Measurements from ENCODE around the gene ZNF280A.
"Not testable (repeated sequence)": the region's sequence is repeated elsewhere in the genome, so short reads cannot be mapped to it uniquely, and the experiment has no call there.

ZNF280A gene

DNA sequence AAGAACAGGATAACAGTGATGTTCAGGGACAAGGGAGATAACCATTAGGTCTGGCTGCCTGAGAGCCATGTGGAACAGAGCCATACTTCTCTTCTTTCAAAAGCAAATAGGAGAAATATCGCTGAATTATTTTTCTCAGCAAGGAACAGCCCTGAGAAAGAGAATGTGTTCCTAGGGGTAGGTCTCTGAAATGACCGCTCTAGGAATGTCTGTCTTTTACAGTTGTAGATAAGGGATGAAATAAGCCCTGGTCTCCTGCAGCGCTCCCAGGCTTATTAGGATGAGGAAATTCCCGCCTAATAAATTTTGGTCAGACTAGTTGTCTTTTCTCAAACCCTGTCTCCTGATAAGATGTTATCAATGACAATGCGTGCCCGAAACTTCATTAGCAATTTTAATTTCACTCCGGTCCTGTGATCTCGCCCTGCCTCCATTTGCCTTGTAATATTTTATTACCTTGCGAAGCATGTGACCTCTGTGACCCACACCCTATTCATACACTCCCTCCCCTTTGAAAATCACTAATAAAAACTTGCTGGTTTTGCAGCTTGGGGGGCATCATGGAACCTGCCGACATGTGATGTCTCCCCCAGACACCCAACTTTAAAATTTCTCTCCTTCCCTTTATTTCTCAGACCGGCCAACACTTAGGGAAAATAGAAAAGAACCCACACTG lies 51.1 kb downstream of the ZNF280A start:
- DNase-seq (ENCODE audit: low spot score) = not testable (repeated sequence)

DNA sequence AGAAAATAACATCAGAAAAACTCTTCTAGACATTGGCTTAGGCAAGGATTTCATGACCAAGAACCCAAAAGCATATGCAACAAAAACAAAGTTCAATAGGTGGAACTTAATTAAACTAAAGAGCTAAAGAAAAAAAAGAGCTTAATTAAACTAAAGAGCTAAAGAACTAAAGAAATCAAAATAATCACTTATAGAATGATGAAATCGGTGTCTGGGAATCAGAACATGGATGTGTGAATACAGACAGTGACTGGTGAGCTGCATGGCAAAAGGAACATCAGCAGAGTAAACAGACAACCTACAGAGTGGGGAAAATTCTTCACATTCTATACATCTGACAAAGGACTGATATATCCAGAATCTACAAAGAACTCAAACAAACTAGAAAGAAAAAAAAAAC lies 53.0 kb downstream of the ZNF280A start:
- DNase-seq (ENCODE audit: low spot score) = no peak

DNA sequence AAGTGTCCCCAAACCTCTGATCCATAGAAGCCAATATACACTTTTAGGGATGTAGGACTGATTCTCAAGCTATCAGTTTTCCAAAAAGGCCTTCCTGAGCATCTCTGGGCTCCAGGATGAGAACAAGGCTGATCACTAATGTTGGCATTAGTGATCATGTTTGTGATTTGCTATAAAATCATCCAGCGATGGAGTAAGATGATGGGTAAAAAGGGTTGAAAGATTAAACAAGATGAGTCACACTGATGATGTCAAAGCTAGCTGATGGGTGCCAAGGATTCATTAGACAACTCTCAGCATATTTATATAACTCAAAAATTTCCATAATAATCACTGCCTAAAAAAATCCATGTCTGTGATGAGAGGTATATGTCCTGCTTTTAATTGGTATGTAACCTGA lies 54.3 kb downstream of the ZNF280A start:
- DNase-seq (ENCODE audit: low spot score) = no peak

DNA sequence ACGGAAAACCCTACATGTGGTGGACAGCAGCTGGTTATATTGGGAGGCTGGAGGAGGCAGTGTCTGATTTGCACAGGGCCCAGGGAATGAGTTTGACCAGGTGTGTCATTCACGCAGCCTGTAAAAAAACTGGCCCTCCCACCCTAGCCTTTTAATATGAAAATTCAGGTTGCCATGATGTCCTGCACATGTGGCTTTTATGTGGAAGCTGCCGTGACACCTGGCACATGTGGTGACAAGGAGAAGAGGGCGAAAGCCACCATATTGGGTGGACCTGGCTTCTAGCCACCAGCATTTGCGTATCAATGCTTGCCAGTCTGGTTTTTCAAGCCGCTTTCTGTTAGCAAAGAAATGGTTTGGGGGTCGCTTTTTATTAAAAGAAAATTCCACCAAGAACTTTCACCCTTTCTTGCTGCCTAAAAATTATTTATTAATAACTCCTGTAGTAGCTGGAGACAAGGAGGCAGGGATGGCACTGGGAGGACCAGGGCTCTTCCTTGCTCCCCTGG lies 54.9 kb downstream of the ZNF280A start:
- DNase-seq (ENCODE audit: low spot score) = no peak

DNA sequence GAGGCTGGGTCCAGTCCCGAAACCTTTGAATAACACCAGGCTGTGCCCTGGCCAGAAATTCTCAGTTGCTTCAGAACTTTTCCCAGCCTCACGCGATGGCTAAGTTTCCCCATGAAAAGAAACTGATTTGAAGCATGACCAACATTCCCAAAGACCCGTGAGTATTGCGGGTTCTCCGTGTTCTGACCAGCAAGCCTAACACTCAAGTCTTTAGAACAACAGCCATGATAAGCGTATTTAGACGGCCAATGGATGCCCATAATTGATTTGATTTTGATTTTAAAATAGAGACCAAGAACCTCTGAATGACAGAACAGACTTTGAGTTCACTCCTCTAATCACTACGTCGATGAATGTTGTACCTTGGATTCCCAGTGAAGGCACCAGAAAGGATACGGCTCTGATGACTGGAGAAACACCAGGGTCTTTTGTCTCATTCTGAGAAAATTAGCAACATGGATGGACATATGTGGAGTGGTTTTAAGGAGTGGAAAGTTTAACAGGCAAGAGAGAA lies 55.5 kb downstream of the ZNF280A start:
- DNase-seq (ENCODE audit: low spot score) = no peak

DNA sequence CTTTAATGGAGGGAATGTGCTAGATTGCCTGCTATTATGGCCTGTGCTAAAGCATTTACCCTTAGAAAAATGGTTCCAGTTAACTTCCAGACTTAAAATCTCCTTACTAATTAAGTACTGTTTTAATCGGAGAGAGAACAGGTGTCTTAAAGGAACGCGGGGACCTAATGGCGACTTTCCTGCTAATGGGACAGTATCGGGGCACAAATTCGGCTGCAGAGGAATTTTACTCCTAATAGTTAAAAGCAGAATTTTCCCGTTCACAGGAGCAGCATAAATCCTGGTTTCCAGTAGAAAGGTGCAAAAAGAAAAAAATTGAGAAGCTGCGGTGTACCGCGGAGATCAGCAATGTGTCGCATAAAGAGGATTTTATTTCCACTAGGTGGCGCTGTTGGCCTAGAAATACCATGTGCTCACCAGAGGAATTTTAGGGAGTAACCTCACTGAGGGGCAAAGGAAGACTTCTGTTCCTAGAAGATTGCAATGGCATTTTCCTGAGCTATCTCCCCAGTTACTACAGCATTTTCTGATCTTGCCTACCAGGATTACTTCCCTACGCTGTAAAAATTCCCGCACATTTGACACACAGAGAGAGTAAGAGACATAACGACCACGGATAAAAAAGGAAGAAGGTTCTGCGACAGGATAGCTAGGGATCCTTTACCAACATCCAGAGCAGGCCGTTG lies 56.1 kb downstream of the ZNF280A start:
- peak; percentile 48 for DNase-seq (ENCODE audit: low spot score)

All from SW480 (cell line).